BE2C (cell line): Measurements from ENCODE around the gene PLEKHG5.

ENCODE experiments used
- DNase-seq: peaks from one replicate; pipeline ENCODE4 v3.0.0-alpha.2; 2020
- H3K27me3 ChIP-seq: fragments of 250-450 bp; sonication (Bioruptor Pico); 2 replicates; pipeline ENCODE4 v1.5.1; 2020; ENCODE audit warnings: mild to moderate bottlenecking
- H3K36me3 ChIP-seq: fragments of 250-450 bp; sonication (Bioruptor Pico); 2 replicates; pipeline ENCODE4 v1.5.1; 2020; ENCODE audit warnings: mild to moderate bottlenecking
- H3K4me1 ChIP-seq: fragments of 250-450 bp; sonication (Bioruptor Pico); 2 replicates; pipeline ENCODE4 v1.5.1; 2020
- H3K4me3 ChIP-seq: 2 replicates; pipeline ENCODE4 v1.5.1; 2011; ENCODE audit warnings: low read depth, low read length
- H3K9me3 ChIP-seq: fragments of 250-450 bp; sonication (Bioruptor Pico); 2 replicates; pipeline ENCODE4 v1.5.1; 2020
- CTCF ChIP-seq: IDR thresholded peaks from 2 replicates; pipeline ENCODE4 v1.5.1; 2012; ENCODE audit warnings: mild to moderate bottlenecking, low read depth, low read length

Gene PLEKHG5

GRCh38 chr1:6468729-6469461 is 22.6 kb downstream of the PLEKHG5 start:
- TF ChIP-seq CTCF: no peak
- DNase-seq: no peak
- H3K4me3 ChIP-seq: no peak overlapping the region
- H3K36me3 ChIP-seq: no peaks in the 10 kb centered on the region
- H3K4me1 ChIP-seq: no peaks in the 10 kb centered on the region
- no peaks in the 10 kb centered on the region for H3K27me3 ChIP-seq
- H3K9me3 ChIP-seq: no peaks in the 10 kb centered on the region

GRCh38 chr1:6467744-6468688 is 23.5 kb downstream of the PLEKHG5 start:
- TF ChIP-seq CTCF: no peak
- Histone ChIP-seq H3K4me3 (no peak overlapping the region), H3K36me3 (no peaks in the 10 kb centered on the region), H3K27me3 (no peaks in the 10 kb centered on the region), H3K4me1 (no peaks in the 10 kb centered on the region), H3K9me3 (no peaks in the 10 kb centered on the region)
- DNase-seq: no peak

GRCh38 chr1:6467224-6467623 is 24.2 kb downstream of the PLEKHG5 start:
- H3K36me3 ChIP-seq: no peaks in the 10 kb centered on the region
- H3K27me3 ChIP-seq: no peaks in the 10 kb centered on the region
- H3K9me3 ChIP-seq: no peaks in the 10 kb centered on the region
- no peak for DNase-seq
- H3K4me3 ChIP-seq: no peak overlapping the region
- no peaks in the 10 kb centered on the region for H3K4me1 ChIP-seq
- no peak for TF ChIP-seq CTCF

- Histone ChIP-seq H3K27me3 (no peaks in the 10 kb centered on the region), H3K9me3 (no peaks in the 10 kb centered on the region), H3K4me1 (no peaks in the 10 kb centered on the region), H3K36me3 (no peaks in the 10 kb centered on the region), H3K4me3 (no peak overlapping the region)
- DNase-seq: no peak
- TF ChIP-seq CTCF: no peak
Observed at GRCh38 chr1:6466751-6467150, 24.7 kb downstream of the PLEKHG5 start.

- no peak within 1 kb of the TSS for H3K4me3 ChIP-seq
- no peaks in the 10 kb centered on the region for H3K36me3 ChIP-seq
- no peaks in the 10 kb centered on the region for H3K9me3 ChIP-seq
- no peak for DNase-seq
- TF ChIP-seq CTCF: no peak
- H3K4me1 ChIP-seq: no peaks in the 10 kb centered on the region
- no peaks in the 10 kb centered on the region for H3K27me3 ChIP-seq
Observed at GRCh38 chr1:6466023-6466422, 25.4 kb downstream of the PLEKHG5 start, which contains the start of gene TNFRSF25. TNFRSF25 (minus strand) TSS chr1:6466173; CDS start chr1:6466107, 66 bp downstream.
